GM19193 (cell line): ENCODE results near the gene MRPL53.

ENCODE experiments used
- POLR2A ChIP-seq: IDR thresholded peaks from 4 replicates; pipeline ENCODE4 v1.6.1; 2011; ENCODE audit not compliant: insufficient read depth, insufficient read length; ENCODE audit errors: extremely low read depth

The MRPL53 gene

DNA sequence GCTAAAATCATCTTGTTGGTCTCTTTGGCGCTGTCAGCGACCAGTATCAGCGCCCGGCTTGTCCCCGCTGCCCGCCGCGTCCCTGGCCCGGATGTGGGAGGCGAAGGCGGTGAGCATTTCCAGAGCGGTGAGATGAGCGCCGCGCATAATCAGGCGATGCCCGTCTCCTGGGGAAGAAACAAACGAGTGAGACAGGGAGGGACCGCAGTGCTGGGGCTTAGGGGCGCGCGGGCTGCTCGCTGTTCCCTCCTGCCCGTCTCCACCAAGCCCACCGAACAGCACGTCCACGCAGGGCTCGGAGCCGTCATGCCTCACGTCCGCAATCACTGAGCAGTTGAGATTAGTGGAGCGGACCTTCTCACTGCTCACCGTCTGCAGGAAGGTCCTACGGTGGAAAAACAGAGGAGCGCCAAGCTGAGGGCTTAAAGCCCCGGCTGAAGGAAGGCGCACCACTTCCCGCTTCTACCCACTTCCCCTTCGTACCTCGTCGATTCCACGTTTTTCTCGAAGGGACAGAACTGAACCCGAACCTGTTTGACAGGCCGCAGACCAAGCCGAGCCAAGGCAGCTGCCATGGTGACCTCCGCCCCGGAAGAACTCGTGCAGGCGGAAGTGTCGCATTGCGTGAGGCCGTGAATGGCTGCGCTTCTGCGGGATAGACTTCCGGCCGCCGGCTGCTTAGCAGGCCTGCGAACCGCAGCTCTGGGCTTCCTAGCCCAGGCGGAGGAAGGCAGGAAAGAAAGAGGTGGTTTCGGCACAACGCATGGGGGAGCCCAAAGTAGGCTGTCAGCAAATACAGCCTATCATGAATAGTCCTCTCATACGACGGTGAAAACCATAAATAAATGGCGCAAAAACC lies at the start of gene MRPL53:
MRPL53 (minus strand) TSS at position 595 of the 859 bp plus-strand sequence; CDS start at position 575, 20 bp downstream.
- TF ChIP-seq POLR2A, result peak; percentile 95

DNA sequence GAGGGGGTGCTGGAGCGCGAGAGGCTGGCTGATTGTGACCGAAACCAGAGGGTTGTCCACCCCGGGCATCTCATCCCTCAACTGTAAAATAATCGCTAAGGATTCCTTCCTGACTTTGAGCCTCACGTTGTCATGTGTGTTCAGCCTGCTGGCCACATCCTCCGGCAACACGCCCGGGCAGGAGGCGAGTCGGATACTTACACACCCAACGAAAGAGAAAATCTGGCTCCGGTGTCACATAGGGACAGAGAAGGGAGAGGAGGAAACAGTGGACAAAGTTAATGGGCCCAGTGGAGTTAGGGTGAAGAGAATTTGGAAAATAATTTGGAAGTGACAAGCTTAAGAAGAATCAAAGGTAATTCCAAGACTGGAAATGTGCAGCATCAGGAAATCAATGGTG lies 44.2 kb upstream of the MRPL53 start:
- TF ChIP-seq POLR2A, result no peak

DNA sequence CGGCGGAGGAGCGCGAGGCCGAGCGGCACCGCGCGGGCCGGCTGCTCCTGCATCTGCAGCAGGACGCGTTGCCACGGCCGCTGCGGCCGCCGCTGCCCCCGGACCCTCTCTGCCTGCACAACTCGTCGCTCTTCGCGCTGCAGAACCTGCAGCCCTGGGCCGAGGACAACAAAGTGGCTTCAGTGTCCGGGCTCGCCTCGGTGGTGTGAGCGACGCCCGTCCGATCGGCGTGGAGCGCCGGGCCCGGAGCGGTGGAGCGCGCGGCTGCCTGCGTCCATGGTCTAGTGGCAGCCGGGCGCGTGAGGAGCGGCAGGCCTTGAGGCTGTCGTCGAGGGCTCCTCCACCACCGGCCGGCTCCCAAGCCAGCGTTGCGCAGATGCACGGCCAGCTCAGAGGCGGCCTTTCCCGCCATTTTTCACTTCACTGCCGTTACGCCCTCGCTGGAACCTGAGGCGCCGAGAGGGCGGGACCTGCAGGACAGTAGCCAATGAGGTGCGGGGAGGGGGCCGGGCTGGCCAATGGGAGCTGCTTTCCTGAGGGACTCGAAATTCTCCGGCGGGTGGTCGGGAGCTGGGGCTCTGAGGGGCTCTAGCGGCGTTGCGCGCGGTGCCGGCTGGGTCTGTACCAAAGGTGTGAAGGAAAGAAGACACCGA lies 43.6 kb upstream of the MRPL53 start:
- no peak for TF ChIP-seq POLR2A

DNA sequence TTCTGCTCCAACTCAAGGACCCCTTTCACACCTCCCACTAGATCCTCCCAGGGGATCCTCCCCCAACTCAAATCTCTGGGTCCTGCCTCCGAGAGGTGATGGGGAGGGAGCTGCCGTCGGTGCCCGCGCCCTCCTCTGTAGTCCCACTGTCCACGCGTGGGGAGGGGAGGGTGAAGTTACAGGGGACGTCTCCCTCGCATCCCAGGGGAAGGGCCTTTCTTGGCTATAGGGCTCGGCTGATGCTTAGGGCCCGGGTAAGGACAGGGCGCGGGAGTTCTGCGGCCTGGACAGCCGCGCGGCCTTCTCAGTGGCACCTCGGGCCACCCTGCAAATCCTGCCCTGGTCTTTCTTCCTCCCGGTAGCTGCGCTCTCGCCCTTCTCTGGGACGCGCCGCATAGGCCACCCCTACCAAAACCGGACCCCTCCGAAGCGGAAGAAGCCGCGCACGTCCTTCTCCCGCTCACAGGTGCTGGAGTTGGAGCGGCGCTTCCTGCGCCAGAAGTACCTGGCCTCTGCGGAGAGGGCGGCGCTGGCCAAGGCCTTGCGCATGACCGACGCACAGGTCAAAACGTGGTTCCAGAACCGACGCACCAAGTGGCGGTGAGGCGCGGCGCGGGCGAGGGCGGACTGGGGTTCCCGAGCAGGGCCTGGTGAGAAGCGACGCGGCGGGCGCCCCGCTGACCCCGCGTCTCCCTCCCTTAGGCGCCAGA lies 42.9 kb upstream of the MRPL53 start:
- no peak for TF ChIP-seq POLR2A

DNA sequence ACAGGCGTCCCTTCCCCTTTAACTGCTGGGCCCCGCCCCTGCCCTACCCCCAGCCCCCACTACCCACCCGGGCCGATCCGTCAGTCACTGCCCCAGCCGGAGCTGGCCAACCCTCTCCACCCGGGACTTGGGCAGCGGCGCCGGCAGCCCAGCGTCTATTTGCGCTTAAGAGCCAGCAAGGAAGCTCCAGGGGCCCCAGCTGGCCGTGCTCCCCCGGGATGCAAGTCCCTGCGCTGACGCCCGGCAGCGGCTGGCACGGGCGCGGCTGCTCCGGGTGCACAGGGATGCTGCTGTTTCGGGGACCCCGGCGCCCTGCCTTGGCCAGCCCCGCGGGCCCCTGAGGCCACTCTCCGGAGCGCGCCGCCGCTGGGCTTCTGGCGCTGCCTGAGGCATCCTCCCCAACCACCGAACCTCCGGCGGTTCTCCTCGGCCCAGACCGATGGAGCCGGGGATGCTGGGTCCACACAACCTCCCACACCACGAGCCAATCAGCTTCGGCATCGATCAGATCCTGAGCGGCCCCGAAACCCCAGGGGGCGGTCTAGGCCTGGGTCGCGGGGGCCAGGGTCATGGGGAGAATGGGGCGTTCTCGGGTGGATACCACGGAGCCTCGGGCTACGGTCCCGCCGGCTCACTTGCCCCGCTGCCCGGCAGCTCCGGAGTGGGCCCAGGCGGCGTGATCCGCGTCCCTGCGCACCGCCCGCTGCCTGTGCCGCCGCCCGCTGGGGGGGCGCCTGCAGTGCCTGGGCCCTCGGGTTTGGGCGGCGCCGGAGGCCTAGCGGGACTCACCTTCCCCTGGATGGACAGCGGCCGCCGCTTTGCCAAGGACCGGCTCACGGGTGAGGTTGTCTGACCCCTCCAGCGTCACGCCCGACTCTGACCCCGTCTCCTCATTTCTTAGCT lies 42.1 kb upstream of the MRPL53 start, which contains the start of gene TLX2:
TLX2 (plus strand) TSS at position 83 of the 903 bp plus-strand sequence; CDS start at position 440, 357 bp downstream.
- no peak for TF ChIP-seq POLR2A

DNA sequence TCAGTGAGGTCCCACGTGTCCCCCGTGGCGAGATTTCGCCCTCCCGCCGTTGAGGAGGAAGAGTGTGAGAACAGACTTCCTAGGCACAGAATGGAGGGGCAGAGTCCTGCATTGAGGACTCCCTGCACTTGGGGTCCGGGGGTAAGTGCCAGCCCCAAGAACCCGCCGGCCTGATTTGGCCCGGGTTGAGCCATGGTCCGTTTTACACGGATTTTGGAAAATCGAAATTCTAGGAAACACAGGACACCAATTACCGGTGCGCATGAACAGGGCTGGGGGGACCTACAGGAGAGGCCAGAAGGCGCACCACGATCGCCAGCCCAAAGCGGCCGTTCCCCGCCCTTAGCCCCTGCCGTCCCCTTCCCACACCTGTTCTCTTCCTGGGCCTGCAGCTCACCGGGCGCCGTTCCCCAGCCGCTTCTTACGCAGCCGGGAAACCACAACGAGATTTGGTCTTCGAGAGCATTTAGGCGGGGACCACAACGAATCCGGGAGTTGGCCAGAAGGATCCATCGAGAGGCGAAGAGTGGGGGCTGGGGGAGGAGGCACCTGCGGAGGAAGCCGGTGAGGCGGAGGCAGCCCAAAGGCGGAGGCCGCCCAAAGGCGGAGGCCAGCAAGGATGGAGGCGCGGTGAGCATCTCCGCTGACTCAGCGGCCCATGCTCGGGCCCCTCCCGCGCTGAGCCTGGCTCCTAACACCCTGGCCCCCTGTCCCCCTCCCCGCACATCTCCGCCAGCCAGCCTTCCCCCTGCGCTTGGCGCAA lies 41.3 kb upstream of the MRPL53 start:
- TF ChIP-seq POLR2A, result no peak

DNA sequence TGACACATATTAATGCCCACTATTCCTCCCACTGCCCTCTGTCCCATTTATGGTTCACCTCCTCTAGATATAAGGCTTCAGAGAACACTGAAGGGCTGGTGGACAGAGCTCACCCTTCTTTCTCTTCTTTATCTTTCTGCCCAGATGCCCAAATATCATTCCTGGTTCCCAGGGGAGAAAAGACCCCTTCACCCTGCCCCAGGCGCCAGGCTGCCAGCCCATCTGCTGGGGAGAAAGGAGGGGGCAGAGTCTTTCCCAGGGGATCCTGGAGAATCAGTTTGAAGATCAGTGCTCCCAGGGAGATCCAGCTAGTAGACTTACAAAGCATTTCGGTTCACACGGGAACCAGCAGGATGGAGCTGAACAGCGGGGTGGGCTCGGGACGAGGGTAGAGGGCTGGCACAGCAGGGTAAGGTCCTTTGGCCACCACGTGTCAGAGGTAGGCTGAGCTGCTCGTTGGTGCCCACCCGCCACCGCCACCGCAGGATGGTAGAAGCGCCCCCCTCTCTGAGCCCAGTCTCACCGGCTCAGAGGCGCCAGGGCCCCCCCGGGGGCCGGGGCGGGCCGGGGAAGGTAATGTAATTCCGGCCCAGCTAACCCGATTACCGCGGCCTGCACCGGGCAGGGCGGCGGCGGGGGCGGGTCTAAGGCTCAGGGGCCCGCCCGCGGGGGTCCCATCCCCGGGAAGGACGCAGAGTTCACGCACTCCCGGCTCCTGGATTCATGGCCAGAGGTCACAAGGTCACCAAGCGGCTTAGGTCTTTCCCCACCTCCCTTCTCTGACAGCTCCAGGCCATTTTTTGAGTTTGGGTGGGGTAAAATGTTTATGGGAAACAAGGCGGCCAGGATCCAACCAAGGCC lies 40.5 kb upstream of the MRPL53 start:
- no peak for TF ChIP-seq POLR2A

DNA sequence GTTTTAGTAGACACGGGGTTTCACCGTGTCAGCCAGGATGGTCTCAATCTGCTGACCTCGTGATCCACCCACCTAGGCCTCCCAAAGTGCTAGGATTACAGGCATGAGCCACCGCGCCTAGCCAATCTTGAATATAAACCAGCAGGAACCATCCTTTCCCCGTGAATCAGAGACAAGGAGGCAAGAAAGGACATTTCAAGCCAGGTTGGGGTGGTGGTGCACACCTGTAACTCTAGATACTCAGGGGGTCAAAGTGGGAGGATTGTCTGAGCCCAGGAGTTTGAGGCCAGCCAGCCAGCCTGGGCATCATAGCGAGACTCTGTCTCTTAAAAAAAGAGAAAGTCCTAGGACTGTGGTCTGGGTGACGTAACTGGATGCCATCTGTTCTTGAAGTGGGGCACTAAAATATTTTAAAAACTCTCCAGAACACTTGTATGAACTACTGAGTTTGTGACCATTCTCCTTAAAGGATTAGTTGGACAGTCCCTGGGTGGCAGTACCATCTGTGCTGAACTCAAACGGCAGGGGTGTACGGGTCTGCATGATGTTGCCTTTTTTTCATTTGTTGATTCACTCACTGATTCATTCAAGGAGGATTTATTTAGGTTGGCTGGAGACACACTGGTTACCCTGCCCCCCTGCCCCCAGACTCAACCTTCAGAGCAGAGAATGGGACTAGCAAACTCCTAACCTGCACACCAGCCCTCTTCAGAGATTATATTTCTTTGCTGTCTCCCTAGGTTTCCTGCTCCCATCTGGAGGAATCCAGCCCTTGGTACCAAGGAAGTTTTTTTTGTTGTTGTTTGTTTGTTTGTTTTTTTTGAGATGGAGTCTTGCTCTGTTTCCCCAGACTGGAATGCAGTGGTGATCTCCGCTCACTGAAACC lies 38.9 kb upstream of the MRPL53 start:
- no peak for TF ChIP-seq POLR2A

DNA sequence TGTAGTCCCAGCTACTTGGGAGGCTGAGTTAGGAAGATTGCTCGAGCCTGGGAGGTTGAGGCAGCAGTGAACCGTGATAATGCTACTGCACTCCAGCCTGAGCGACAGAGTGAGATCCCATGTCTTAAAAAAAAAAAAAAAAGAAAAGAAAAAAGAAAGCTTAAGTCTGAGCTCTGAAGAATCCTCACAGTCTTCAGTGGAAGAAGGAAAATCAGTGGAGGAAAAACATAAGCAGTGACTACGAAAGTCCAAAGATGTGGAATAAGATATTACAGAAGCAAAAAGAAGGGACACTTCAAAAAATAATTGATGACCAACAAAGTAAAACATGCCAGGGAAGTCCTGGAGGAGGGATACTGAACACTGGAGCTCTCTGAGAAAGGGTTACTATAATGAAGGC lies 37.8 kb upstream of the MRPL53 start:
- TF ChIP-seq POLR2A, result no peak

DNA sequence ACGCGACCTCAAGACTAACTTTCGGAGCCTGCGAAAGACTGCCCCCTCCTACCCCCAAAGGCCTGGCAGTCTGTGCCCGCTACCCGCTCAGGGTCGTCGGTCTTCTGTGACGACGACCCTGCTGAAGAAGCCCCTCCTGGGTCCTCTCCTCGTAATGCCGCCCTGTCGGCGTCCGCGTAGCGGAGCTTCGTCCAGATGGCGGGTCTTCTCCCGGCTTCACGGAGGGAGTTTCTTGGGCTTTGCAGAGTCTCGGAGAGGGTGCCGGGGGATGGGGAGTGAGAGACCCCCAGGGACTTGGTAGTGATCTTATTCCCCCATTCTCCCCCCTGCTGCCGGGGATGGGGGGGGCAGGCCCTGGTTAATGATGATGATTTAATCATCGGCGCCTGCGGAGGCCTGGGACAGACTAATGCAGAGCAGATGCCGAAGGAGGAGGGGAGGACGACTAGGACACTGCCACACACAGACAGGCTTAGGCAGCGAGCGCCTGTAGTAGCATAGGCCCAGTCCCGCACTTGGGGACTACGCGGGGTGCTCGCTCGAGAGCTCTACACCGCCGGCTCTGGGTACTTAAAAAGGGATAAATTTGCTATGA lies 35.5 kb upstream of the MRPL53 start:
- TF ChIP-seq POLR2A, result no peak

DNA sequence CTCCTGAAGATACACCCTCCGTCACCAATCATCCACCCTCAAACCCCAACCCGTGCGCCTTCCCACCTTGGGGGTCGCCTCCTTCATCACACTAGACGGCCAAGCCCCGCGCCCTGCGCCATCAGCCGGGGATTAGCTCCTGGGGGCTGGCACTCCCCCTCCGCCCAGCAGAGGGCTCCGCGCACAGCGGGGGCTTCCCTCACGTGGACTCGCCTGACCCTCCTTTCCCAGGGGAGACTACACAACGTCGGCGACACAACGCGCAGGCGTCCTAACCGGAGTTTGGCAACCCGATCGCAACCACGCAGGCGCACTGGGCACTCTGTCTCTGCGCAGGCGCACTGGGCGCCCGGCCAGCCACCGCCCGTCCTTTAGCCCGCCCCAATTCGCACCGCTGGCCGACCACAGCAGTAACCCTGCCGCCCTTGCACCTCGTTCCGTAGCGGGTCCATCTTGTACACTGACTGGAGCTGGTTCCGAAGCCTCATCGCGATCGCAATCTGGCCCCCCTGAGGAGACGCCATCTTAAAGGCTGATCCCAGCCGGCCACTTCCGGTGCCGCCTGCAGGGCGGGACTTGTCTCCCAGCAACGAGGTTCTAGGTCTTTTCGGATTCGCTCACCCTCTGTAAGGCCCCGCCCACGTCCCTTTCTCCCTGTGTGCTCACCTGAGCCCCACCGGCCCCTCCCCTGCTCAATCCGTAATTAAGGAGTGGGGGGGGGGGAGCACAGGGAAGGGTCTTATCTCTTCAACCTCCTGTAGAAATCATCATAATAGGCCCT lies 34.9 kb upstream of the MRPL53 start, which contains the start of gene PCGF1:
PCGF1 (minus strand) TSS at position 551 of the 781 bp plus-strand sequence; CDS start at position 524, 27 bp downstream.
- peak; percentile 90 for TF ChIP-seq POLR2A
